ENCODE measurements around the gene TIMP3. TPM values are rescaled to one million over a fixed set of nuclear protein-coding genes. Genes with fewer than 3 reads are reported as not detected.

TIMP3 gene
- total and polyA plus RNA-seq, 2 of the 4 experiments (the other 2 are of a cell fraction), result 98.8 to 179 TPM

GRCh38 chr22:32810555-32811133 is 9.1 kb downstream of the TIMP3 start:
- Histone ChIP-seq H2BK15ac (ENCODE audit: low read depth, low read length) (no peak overlapping the region), H2AK9ac (replicated peaks; ENCODE audit: low read depth, low read length, poor library complexity) (no peak overlapping the region), H3K9me1 (ENCODE audit: insufficient read depth, low read length) (peaks cover 52% of the 10 kb centered on the region), H3K4ac (ENCODE audit: low read depth, low read length) (no peak overlapping the region), H3K14ac (replicated peaks; ENCODE audit: low read depth, low read length) (no peak overlapping the region), H3K4me2 (ENCODE audit: low read depth, low read length) (no peak overlapping the region), H3K79me1 (ENCODE audit: low read depth in 1 of 2, low read length in 2 of 2) (peaks cover 56 to 93% of the 10 kb centered on the region in 2 experiments), H3K27ac (ENCODE audit: insufficient read depth, low read length) (no peak overlapping the region), H3K9me3 (ENCODE audit: control insufficient read depth, insufficient read depth, low read length) (no peaks in the 10 kb centered on the region), H2BK5ac (ENCODE audit: low read depth, low read length, poor library complexity, severe bottlenecking) (no peak overlapping the region), H2AFZ (replicated peaks; ENCODE audit: low read length, poor library complexity) (no peak overlapping the region), H4K20me1 (ENCODE audit: insufficient read depth, low read length) (peaks cover 93% of the 10 kb centered on the region), H3K18ac (ENCODE audit: low read depth, low read length) (no peak overlapping the region), H4K5ac (ENCODE audit: low read depth, low read length) (no peak overlapping the region), H3K4me3 (ENCODE audit: insufficient read depth, low read depth, low read length) (no peak overlapping the region), H4K8ac (ENCODE audit: low read depth in 2 of 2, low read length in 2 of 2) (no peak overlapping the region), H3K27me3 (ENCODE audit: control insufficient read depth, insufficient read depth, low read length) (no peaks in the 10 kb centered on the region), H3K4me1 (ENCODE audit: control insufficient read depth, insufficient read depth, low read length) (peaks cover 13% of the 10 kb centered on the region; the same call in 1 of the 2 replicates), H3K56ac (ENCODE audit: extremely low read depth, insufficient read depth, low read length) (no peak overlapping the region), H3K36me3 (ENCODE audit: control insufficient read depth, insufficient read depth, low read length) (peaks cover 43% of the 10 kb centered on the region), H2AK5ac (ENCODE audit: low read depth, low read length) (no peak overlapping the region), H2BK120ac (ENCODE audit: low read depth, low read length) (no peak overlapping the region), H2BK20ac (ENCODE audit: low read depth, low read length) (no peak overlapping the region), H4K91ac (ENCODE audit: insufficient read depth, low read depth, low read length) (no peak overlapping the region), H3K9ac (ENCODE audit: low read depth, low read length) (no peak overlapping the region), H3K23ac (ENCODE audit: low read depth, low read length) (no peak overlapping the region)
- DNase-seq (peak; percentile 51), ATAC-seq (ENCODE audit: low read depth) (no peak)
- no CpG with 5 or more reads among the region's 6 CpGs for WGBS, 2 experiments (ENCODE audit: extremely low coverage in 2 of 2, insufficient read length in 1 of 2)
- CTCF ChIA-PET, result interaction anchor here (1.8 kb wide), 1 partner anchor 14 kb away, joined by 7 read pairs; no protein-coding TSS in a partner anchor
- dilution Hi-C loops (cut with HindIII; ENCODE audit: low sequenced_read_pairs, unreplicated experiment), result no loop called here
- in situ Hi-C loops (cut with MboI; ENCODE audit: low sequenced_read_pairs), result loop anchor here (25.0 kb wide), 1 partner anchor 848 kb away; no protein-coding TSS in a partner anchor
- intact Hi-C loops (cut with micrococcal nuclease), result no loop called here
- BruUV-seq (replicated peaks), result no TSS peak
- TF ChIP-seq CEBPB (IDR thresholded peaks at IDR 0.05; ENCODE audit: low read depth, low read length) (peak; percentile 89), POLR2A (IDR thresholded peaks at IDR 0.05; ENCODE audit: low read depth, low read length) (no peak)
- POLR2A ChIA-PET (ENCODE audit: unreplicated experiment), result interaction anchor here (0.7 kb wide), 1 partner anchor 321 kb away, joined by 4 read pairs; no protein-coding TSS in a partner anchor

Measured in IMR-90 (cell line).